ENCODE data around the gene DNHD1. TPM values are rescaled to one million over a fixed set of nuclear protein-coding genes. Genes with fewer than 3 reads are reported as not detected.

DNHD1 gene
- total RNA-seq, 1 donor from 2014 or later: 4.7 TPM

DNA sequence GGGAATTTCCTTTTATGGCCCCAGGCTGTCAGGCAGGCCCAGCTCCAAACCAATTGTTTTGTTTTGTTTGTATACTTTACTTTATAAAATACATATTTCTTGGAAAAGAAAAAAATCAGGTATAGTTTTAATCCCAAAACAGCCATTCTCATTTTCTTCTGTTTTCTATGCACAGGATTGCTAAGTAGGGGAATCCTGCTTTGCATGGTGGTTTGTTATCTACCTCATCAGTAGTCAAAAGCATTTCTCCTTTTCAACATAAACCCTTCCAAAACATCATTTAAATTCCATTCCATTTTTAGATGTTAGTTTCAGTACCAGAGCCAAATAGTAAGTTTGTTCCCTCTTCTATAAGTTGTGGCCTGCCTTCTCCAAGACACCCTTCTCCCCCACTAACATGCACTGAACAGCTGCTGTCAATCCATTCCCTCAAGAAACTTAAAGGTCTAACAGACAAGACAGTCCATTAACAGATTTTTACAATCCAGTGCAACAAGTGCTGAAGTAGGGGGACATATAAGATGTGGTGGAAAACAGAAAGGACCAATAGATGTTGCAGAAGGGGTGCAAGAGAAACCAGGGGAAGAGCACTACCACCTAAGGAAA, 110.2 kb downstream of the DNHD1 start:
- Histone ChIP-seq H3K4me1 (ENCODE audit: control insufficient read depth in 3 of 3, insufficient read depth in 3 of 3, low read length in 3 of 3) (peaks cover 44 to 76% (median 59%) of the 10 kb centered on the region in 3 donors), H3K27me3 (ENCODE audit: control insufficient read depth in 3 of 3, insufficient read depth in 3 of 3, low read length in 3 of 3) (no peaks in the 10 kb centered on the region), H3K27ac (ENCODE audit: low read depth, low read length) (peak overlapping the region; percentile 96), H3K4me3 (ENCODE audit: low read length in 3 of 3) (peak overlapping the region; percentile 30 to 50 (median 33)), H3K36me3 (ENCODE audit: control insufficient read depth in 3 of 3, insufficient read depth in 3 of 3, low read length in 3 of 3) (peaks cover 39 to 43% (median 40%) of the 10 kb centered on the region in 3 donors), H3K9me3 (ENCODE audit: control insufficient read depth in 3 of 3, low read length in 3 of 3) (no peaks in the 10 kb centered on the region), H3K9ac (ENCODE audit: low read depth in 1 of 3, low read length in 3 of 3) (peak overlapping the region; percentile 47 to 71 (median 67))

DNA sequence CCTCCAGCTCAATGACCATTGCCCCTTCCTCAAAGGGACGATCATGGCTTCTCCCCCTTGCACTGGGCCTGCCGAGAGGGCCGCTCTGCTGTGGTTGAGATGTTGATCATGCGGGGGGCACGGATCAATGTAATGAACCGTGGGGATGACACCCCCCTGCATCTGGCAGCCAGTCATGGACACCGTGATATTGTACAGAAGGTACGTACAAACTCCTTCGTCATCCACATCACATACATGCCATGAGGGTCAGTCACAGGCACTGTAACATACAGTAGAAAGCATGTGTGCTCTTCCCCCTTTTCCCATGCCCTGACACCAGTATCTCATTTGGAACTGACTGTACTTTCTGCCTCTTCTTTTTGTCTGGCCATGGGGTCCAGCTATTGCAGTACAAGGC, 110.9 kb downstream of the DNHD1 start:
- Histone ChIP-seq H3K9ac (ENCODE audit: low read depth in 1 of 3, low read length in 3 of 3) (peak overlapping the region in 1 of 3 donors; percentile 18), H3K27me3 (ENCODE audit: control insufficient read depth in 3 of 3, insufficient read depth in 3 of 3, low read length in 3 of 3) (no peaks in the 10 kb centered on the region), H3K9me3 (ENCODE audit: control insufficient read depth in 3 of 3, low read length in 3 of 3) (no peaks in the 10 kb centered on the region), H3K27ac (ENCODE audit: low read depth, low read length) (peak overlapping the region; percentile 96), H3K4me3 (ENCODE audit: low read length in 3 of 3) (no peak overlapping the region), H3K4me1 (ENCODE audit: control insufficient read depth in 3 of 3, insufficient read depth in 3 of 3, low read length in 3 of 3) (peaks cover 46 to 78% (median 57%) of the 10 kb centered on the region in 3 donors), H3K36me3 (ENCODE audit: control insufficient read depth in 3 of 3, insufficient read depth in 3 of 3, low read length in 3 of 3) (peaks cover 39 to 43% (median 40%) of the 10 kb centered on the region in 3 donors)

DNA sequence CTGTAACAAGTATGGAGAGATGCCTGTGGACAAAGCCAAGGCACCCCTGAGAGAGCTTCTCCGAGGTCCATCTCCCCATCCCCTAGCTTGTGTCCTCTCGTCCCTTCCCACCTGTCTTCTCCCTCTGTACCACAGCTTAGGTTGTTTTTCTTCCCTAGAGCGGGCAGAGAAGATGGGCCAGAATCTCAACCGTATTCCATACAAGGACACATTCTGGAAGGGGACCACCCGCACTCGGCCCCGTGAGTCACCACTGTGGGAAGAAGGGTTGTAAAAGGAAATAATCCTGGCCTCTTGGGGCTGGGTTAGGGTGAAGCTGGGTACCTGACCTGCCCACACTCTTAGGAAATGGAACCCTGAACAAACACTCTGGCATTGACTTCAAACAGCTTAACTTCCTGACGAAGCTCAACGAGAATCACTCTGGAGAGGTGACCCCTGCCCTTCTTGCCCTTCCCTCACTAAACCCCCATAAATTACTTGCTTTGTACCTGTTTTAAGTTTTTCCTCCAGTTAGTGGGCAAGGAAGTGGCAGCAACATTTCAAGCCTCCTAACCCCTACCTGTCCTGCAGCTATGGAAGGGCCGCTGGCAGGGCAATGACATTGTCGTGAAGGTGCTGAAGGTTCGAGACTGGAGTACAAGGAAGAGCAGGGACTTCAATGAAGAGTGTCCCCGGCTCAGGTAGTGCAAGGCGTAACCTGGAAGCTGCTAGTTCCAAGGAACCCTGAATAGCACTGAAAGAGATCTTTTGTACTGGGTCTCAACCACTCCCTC, 111.8 kb downstream of the DNHD1 start:
- Histone ChIP-seq H3K36me3 (ENCODE audit: control insufficient read depth in 3 of 3, insufficient read depth in 3 of 3, low read length in 3 of 3) (peaks cover 40 to 44% (median 40%) of the 10 kb centered on the region in 3 donors), H3K4me1 (ENCODE audit: control insufficient read depth in 3 of 3, insufficient read depth in 3 of 3, low read length in 3 of 3) (peaks cover 49 to 79% (median 61%) of the 10 kb centered on the region in 3 donors), H3K4me3 (ENCODE audit: low read length in 3 of 3) (no peak overlapping the region), H3K9me3 (ENCODE audit: control insufficient read depth in 3 of 3, low read length in 3 of 3) (no peaks in the 10 kb centered on the region), H3K27ac (ENCODE audit: low read depth, low read length) (peak overlapping the region; percentile 96), H3K27me3 (ENCODE audit: control insufficient read depth in 3 of 3, insufficient read depth in 3 of 3, low read length in 3 of 3) (no peaks in the 10 kb centered on the region), H3K9ac (ENCODE audit: low read depth in 1 of 3, low read length in 3 of 3) (no peak overlapping the region)

DNA sequence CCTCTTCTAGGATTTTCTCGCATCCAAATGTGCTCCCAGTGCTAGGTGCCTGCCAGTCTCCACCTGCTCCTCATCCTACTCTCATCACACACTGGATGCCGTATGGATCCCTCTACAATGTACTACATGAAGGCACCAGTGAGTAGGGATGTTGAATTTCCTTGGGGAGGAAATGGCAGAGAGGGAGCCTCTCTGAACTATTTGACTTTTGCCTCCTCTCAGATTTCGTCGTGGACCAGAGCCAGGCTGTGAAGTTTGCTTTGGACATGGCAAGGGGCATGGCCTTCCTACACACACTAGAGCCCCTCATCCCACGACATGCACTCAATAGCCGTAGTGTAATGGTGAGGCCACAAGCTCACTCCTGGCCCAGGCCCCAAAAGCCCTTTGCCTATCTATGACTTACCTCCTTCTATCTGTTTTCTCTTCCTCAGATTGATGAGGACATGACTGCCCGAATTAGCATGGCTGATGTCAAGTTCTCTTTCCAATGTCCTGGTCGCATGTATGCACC, 112.5 kb downstream of the DNHD1 start:
- no peak overlapping the region for H3K9ac ChIP-seq (ENCODE audit: low read depth in 1 of 3, low read length in 3 of 3)
- peaks cover 46 to 72% (median 60%) of the 10 kb centered on the region in 3 donors for H3K4me1 ChIP-seq (ENCODE audit: control insufficient read depth in 3 of 3, insufficient read depth in 3 of 3, low read length in 3 of 3)
- H3K36me3 ChIP-seq (ENCODE audit: control insufficient read depth in 3 of 3, insufficient read depth in 3 of 3, low read length in 3 of 3): peaks cover 42 to 50% (median 46%) of the 10 kb centered on the region in 3 donors
- no peak overlapping the region for H3K27ac ChIP-seq (ENCODE audit: low read depth, low read length)
- H3K4me3 ChIP-seq (ENCODE audit: low read length in 3 of 3): no peak overlapping the region
- no peaks in the 10 kb centered on the region for H3K9me3 ChIP-seq (ENCODE audit: control insufficient read depth in 3 of 3, low read length in 3 of 3)
- H3K27me3 ChIP-seq (ENCODE audit: control insufficient read depth in 3 of 3, insufficient read depth in 3 of 3, low read length in 3 of 3): no peaks in the 10 kb centered on the region

DNA sequence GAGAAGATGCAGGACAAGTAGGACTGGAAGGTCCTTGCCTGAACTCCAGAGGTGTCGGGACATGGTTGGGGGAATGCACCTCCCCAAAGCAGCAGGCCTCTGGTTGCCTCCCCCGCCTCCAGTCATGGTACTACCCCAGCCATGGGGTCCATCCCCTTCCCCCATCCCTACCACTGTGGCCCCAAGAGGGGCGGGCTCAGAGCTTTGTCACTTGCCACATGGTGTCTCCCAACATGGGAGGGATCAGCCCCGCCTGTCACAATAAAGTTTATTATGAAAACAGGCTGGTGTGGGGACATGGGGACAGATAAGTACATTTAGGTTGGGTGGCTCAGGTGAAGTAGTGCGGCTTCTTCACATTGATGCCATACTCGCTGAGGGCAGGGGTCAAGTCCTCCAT, 113.5 kb downstream of the DNHD1 start:
- peak overlapping the region; percentile 82 for H3K27ac ChIP-seq (ENCODE audit: low read depth, low read length)
- H3K9me3 ChIP-seq (ENCODE audit: control insufficient read depth in 3 of 3, low read length in 3 of 3): no peaks in the 10 kb centered on the region
- no peak overlapping the region for H3K4me3 ChIP-seq (ENCODE audit: low read length in 3 of 3)
- H3K27me3 ChIP-seq (ENCODE audit: control insufficient read depth in 3 of 3, insufficient read depth in 3 of 3, low read length in 3 of 3): no peaks in the 10 kb centered on the region
- H3K9ac ChIP-seq (ENCODE audit: low read depth in 1 of 3, low read length in 3 of 3): no peak overlapping the region
- peaks cover 36 to 63% (median 50%) of the 10 kb centered on the region in 3 donors for H3K4me1 ChIP-seq (ENCODE audit: control insufficient read depth in 3 of 3, insufficient read depth in 3 of 3, low read length in 3 of 3)
- H3K36me3 ChIP-seq (ENCODE audit: control insufficient read depth in 3 of 3, insufficient read depth in 3 of 3, low read length in 3 of 3): peaks cover 52 to 61% (median 57%) of the 10 kb centered on the region in 3 donors

DNA sequence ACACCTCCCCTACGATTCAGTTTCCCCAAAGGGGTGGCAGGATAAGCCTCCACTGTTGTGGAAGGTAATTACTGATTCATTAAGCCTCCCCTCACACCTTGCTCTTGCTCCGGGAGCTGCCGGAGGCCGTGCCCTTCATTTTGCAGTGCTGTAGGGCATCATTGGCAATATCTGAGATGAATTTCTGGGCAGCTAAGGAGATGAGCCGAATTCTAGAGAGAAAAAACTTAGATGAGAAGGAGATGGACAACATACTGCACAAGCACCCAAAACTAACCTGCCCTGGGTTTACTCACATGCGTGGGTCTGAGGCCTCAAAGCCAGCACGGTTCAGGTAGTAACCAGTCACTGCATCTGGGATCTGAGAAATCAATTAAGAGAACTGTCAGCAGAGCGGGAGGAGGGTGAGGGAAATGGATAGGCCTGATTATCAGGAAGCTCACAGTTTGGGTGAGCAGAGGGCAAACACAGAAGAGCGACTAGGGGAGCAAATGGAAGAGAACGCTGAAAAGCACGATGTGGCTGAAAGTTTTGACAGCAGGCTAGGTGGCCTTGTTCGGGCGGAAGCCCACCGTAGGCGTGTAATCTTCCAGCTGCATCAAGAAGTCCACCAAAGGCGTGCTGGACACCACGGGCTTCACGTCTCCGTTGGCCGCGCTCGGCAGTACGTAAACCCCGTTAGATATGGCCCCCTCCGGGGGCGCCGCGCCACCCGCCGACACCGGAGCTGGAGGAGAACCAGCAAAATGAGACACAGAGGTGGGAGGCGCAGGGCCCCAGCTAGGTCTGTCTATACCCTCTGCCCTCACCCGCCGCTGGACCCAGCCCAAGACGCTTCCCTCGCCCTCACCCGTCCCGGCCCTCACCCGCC, 114.2 kb downstream of the DNHD1 start:
- Histone ChIP-seq H3K36me3 (ENCODE audit: control insufficient read depth in 3 of 3, insufficient read depth in 3 of 3, low read length in 3 of 3) (peaks cover 59 to 68% (median 63%) of the 10 kb centered on the region in 3 donors), H3K9ac (ENCODE audit: low read depth in 1 of 3, low read length in 3 of 3) (peak overlapping the region; percentile 73 to 98 (median 84)), H3K4me3 (ENCODE audit: low read length in 3 of 3) (peak overlapping the region; percentile 66 to 93 (median 73)), H3K27ac (ENCODE audit: low read depth, low read length) (peak overlapping the region; percentile 82), H3K27me3 (ENCODE audit: control insufficient read depth in 3 of 3, insufficient read depth in 3 of 3, low read length in 3 of 3) (no peaks in the 10 kb centered on the region), H3K9me3 (ENCODE audit: control insufficient read depth in 3 of 3, low read length in 3 of 3) (no peaks in the 10 kb centered on the region), H3K4me1 (ENCODE audit: control insufficient read depth in 3 of 3, insufficient read depth in 3 of 3, low read length in 3 of 3) (peaks cover 31 to 55% (median 44%) of the 10 kb centered on the region in 3 donors)

DNA sequence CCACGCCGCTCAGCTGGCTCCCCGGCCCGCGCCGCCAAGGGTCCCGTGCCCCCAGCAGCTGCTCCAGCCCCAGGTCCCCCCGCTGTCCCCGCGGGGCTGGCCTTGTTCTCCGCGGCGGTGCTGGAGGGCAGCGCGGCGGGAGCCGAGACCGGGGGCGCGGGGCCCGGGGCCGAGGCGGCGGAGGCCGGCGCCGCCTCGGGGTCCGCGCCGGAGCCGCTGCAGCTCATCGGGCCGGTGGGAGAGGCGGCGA, 114.8 kb downstream of the DNHD1 start:
- Histone ChIP-seq H3K4me1 (ENCODE audit: control insufficient read depth in 3 of 3, insufficient read depth in 3 of 3, low read length in 3 of 3) (peaks cover 25 to 50% (median 38%) of the 10 kb centered on the region in 3 donors), H3K36me3 (ENCODE audit: control insufficient read depth in 3 of 3, insufficient read depth in 3 of 3, low read length in 3 of 3) (peaks cover 64 to 72% (median 67%) of the 10 kb centered on the region in 3 donors), H3K9ac (ENCODE audit: low read depth in 1 of 3, low read length in 3 of 3) (peak overlapping the region; percentile 73 to 98 (median 84)), H3K4me3 (ENCODE audit: low read length in 3 of 3) (peak overlapping the region; percentile 66 to 93 (median 73)), H3K9me3 (ENCODE audit: control insufficient read depth in 3 of 3, low read length in 3 of 3) (no peaks in the 10 kb centered on the region), H3K27ac (ENCODE audit: low read depth, low read length) (peak overlapping the region; percentile 90), H3K27me3 (ENCODE audit: control insufficient read depth in 3 of 3, insufficient read depth in 3 of 3, low read length in 3 of 3) (no peaks in the 10 kb centered on the region)

DNA sequence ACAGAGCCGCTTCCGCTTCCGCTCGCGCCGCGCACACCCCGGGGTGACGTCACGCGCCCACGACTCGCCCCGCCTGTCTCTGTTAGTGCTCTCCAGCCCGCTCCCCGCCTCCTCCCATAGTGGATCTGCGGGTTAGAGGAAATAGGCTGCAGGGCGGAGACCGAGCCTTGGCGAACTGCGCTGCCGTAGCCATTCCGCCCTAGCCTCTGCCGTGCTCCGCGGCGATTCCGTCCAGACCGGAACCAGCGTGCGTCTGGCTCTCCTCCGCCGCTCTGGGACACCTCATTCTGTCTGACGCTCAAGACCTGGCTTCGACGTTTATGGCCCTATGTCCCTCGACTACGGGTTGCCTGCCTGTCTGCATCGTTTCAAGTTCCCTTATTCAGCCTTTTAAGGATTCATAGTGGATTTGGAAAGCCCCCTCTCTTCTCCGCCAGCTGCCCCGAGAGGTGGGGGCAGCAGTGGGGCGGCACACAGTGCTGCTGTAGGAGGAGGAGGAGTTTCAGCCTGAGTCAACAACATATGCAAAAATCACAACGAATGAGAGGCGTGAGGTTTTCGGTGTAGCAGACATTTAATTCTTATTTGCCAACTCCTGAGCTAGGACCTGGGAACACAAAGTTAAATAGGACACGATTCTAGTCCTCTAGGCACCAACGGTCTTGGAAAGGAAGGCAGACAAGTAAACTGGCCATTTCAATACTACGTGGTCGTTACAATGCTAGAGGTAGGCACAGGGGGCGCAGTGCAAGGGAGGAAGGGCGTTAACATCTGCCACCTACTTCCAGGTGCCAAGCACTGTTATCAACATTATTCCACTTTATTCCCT, 115.3 kb downstream of the DNHD1 start, which contains the start of gene TAF10:
Gene TAF10, minus strand, starts transcription at position 4 of the 829 bp plus-strand sequence. CDS start 27 bp downstream, outside the sequence.
- Histone ChIP-seq H3K4me3 (ENCODE audit: low read length in 3 of 3) (peak within 1 kb of the TSS; percentile 66 to 93 (median 74)), H3K27ac (ENCODE audit: low read depth, low read length) (peak within 1 kb of the TSS; percentile 90), H3K36me3 (ENCODE audit: control insufficient read depth in 3 of 3, insufficient read depth in 3 of 3, low read length in 3 of 3) (peaks cover 67 to 74% (median 72%) of the 10 kb centered on the region in 3 donors), H3K9me3 (ENCODE audit: control insufficient read depth in 3 of 3, low read length in 3 of 3) (no peaks in the 10 kb centered on the region), H3K27me3 (ENCODE audit: control insufficient read depth in 3 of 3, insufficient read depth in 3 of 3, low read length in 3 of 3) (no peaks in the 10 kb centered on the region), H3K4me1 (ENCODE audit: control insufficient read depth in 3 of 3, insufficient read depth in 3 of 3, low read length in 3 of 3) (peaks cover 24 to 47% (median 37%) of the 10 kb centered on the region in 3 donors), H3K9ac (ENCODE audit: low read depth in 1 of 3, low read length in 3 of 3) (peak within 1 kb of the TSS; percentile 84 to 99 (median 98))

DNA sequence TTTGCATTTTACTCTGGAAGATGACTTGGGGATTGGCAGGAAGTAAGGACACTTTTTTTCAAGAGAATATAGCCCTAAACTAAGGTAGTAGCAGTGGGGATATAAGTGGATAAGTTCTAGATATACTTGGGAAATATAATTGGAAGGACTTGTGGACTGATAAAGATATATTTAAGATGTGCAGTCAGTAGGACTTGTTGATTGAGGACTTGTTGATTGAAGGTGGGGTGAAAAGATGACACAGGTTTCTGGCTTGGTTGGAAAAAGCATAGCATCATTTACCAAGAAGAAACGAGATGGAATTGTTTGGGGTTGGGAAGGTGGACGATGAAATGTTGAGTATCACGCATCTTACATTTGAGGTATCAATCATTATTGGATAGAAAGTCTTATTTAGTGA, 116.4 kb downstream of the DNHD1 start:
- H3K27me3 ChIP-seq (ENCODE audit: control insufficient read depth in 3 of 3, insufficient read depth in 3 of 3, low read length in 3 of 3): no peaks in the 10 kb centered on the region
- H3K9ac ChIP-seq (ENCODE audit: low read depth in 1 of 3, low read length in 3 of 3): no peak overlapping the region
- H3K9me3 ChIP-seq (ENCODE audit: control insufficient read depth in 3 of 3, low read length in 3 of 3): no peaks in the 10 kb centered on the region
- H3K4me3 ChIP-seq (ENCODE audit: low read length in 3 of 3): no peak overlapping the region
- H3K27ac ChIP-seq (ENCODE audit: low read depth, low read length): no peak overlapping the region
- H3K36me3 ChIP-seq (ENCODE audit: control insufficient read depth in 3 of 3, insufficient read depth in 3 of 3, low read length in 3 of 3): peaks cover 59 to 63% (median 62%) of the 10 kb centered on the region in 3 donors
- H3K4me1 ChIP-seq (ENCODE audit: control insufficient read depth in 3 of 3, insufficient read depth in 3 of 3, low read length in 3 of 3): peaks cover 29 to 47% (median 36%) of the 10 kb centered on the region in 3 donors
